Esophagus squamous epithelium (tissue), 5 donors: ENCODE measurements around the gene CACFD1. TPM values are rescaled to one million over a fixed set of nuclear protein-coding genes. Genes with fewer than 3 reads are reported as not detected.

Experiments
- DNase-seq: peaks from one replicate; lab custom pipeline; 2025; lab: John Stamatoyannopoulos, UW
- H3K27ac ChIP-seq, 4 donors: fragments of 200-600 bp; sonication (generic); one replicate each; pipeline ENCODE4 v1.5.1; 2016 to 2019; ENCODE audit warnings: mild to moderate bottlenecking in 1 of 4
- H3K27me3 ChIP-seq, 4 donors: fragments of 200-600 bp; sonication (generic); 1 replicate in 3 of 4; 2 replicates in 1 of 4; pipeline versions ENCODE4 v1.5.1 to v1.6.0; 2017 to 2021; ENCODE audit warnings: antibody characterized with exemption in 1 of 4
- H3K36me3 ChIP-seq, 3 donors: fragments of 200-600 bp; sonication (generic); one replicate each; pipeline ENCODE4 v1.5.1; 2016 to 2019
- H3K4me1 ChIP-seq, 3 donors: fragments of 200-600 bp; sonication (generic); one replicate each; pipeline ENCODE4 v1.5.1; 2017 to 2019
- H3K4me3 ChIP-seq, 4 donors: fragments of 200-600 bp; sonication (generic); 1 replicate in 3 of 4; 2 replicates in 1 of 4; pipeline ENCODE4 v1.5.1; 2016 to 2019; ENCODE audit warnings: mild to moderate bottlenecking in 2 of 4, moderate library complexity in 1 of 4
- H3K9me3 ChIP-seq, 3 donors: fragments of 200-600 bp; sonication (generic); one replicate each; pipeline ENCODE4 v1.5.1; 2016 to 2019
- CTCF ChIP-seq, 6 experiments: fragments of 450-650 bp in 4 of 6; fragments of 200-600 bp in 2 of 6; sonication (generic) in 2 of 6; IDR thresholded peaks; one replicate each; pipeline ENCODE4 v1.5.1; 2016 to 2019; ENCODE audit warnings: antibody characterized with exemption in 6 of 6, mild to moderate bottlenecking in 4 of 6, moderate library complexity in 4 of 6
- POLR2A ChIP-seq, 4 donors: fragments of 450-650 bp; IDR thresholded peaks; one replicate each; pipeline ENCODE4 v1.6.1; 2017; ENCODE audit warnings: antibody characterized with exemption in 4 of 4, mild to moderate bottlenecking in 4 of 4, moderate library complexity in 3 of 4
- WGBS, 2 donors: methylation state at CpG; one replicate each; pipeline ENCODE4 v1.1.5; 2018; 5-methylcytosine and 5-hydroxymethylcytosine counted together
- intact Hi-C: fragments of 100-400 bp; cut with DNase I; formaldehyde crosslinking; loops from one replicate; pipeline ENCODE4 v1.15.0; 2022
- total RNA-seq, 4 donors: library from RNA; depleted of rRNA; stranded (reverse); fragments of >200 nt; gene quantifications; one replicate each; pipeline ENCODE4 v1.1.0, GENCODE V29; 2016
- donor health status: DM: yes; HTN: yes; CAD: no.

Gene CACFD1
- total RNA-seq, 4 donors from 2014 or later = 5.9 to 13.7 (median 9.1) TPM

- TF ChIP-seq POLR2A (IDR thresholded peaks at IDR 0.05) = no peak
- TF ChIP-seq CTCF (IDR thresholded peaks at IDR 0.05) = no peak
- H3K27me3 ChIP-seq = peaks cover 0 to 51% (median 0%) of the 10 kb centered on the region in 4 donors
- intact Hi-C loops = loop anchor here (5.0 kb wide), 1 partner anchor 81 kb away; no protein-coding TSS in a partner anchor
Observed at GRCh38 chr9:133488686-133489252, 29.0 kb downstream of the CACFD1 start.

GRCh38 chr9:133489253-133490190 is 29.7 kb downstream of the CACFD1 start:
- Histone ChIP-seq H3K4me1 (peaks cover 12 to 46% (median 25%) of the 10 kb centered on the region in 3 donors), H3K36me3 (no peaks in the 10 kb centered on the region), H3K4me3 (no peak overlapping the region), H3K27me3 (peaks cover 0 to 49% (median 0%) of the 10 kb centered on the region in 4 donors), H3K27ac (no peak overlapping the region), H3K9me3 (no peaks in the 10 kb centered on the region)
- DNase-seq = no peak
- WGBS, 2 donors = 81 to 83% methylated on average over 11 to 16 of the region's 19 CpGs
- no peak for TF ChIP-seq POLR2A (IDR thresholded peaks at IDR 0.05)
- TF ChIP-seq CTCF (IDR thresholded peaks at IDR 0.05) = no peak
- intact Hi-C loops = loop anchor here (5.0 kb wide), 1 partner anchor 82 kb away; no protein-coding TSS in a partner anchor

More at GRCh38 chr9:133488686-133489252, 29.0 kb downstream of the CACFD1 start:
- no peaks in the 10 kb centered on the region for H3K36me3 ChIP-seq
- WGBS, 2 donors = 85 to 91% methylated on average over 13 to 14 of the region's 18 CpGs
- no peak overlapping the region for H3K27ac ChIP-seq
- no peaks in the 10 kb centered on the region for H3K9me3 ChIP-seq
- H3K4me3 ChIP-seq = no peak overlapping the region
- no peak for DNase-seq
- peaks cover 12 to 46% (median 25%) of the 10 kb centered on the region in 3 donors for H3K4me1 ChIP-seq

- DNase-seq = no peak
- intact Hi-C loops = no loop called here
- Histone ChIP-seq H3K4me1 (peaks cover 7 to 38% (median 25%) of the 10 kb centered on the region in 3 donors), H3K4me3 (no peak overlapping the region), H3K36me3 (no peaks in the 10 kb centered on the region), H3K9me3 (no peaks in the 10 kb centered on the region), H3K27me3 (peaks cover 0 to 42% (median 0%) of the 10 kb centered on the region in 4 donors), H3K27ac (no peak overlapping the region)
- WGBS, 2 donors = 100% methylated on average over 2 of the region's 13 CpGs; no CpG with 5 or more reads in 1 of the 2 donors
- TF ChIP-seq CTCF (IDR thresholded peaks at IDR 0.05) (no peak), POLR2A (IDR thresholded peaks at IDR 0.05) (no peak)
Observed at GRCh38 chr9:133490201-133490681, 30.5 kb downstream of the CACFD1 start.

GRCh38 chr9:133490865-133491655 is 31.3 kb downstream of the CACFD1 start:
- peaks cover 7 to 30% (median 22%) of the 10 kb centered on the region in 3 donors for H3K4me1 ChIP-seq
- peaks cover 0 to 34% (median 0%) of the 10 kb centered on the region in 4 donors for H3K27me3 ChIP-seq
- TF ChIP-seq CTCF (IDR thresholded peaks at IDR 0.05) = no peak
- no peak for TF ChIP-seq POLR2A (IDR thresholded peaks at IDR 0.05)
- WGBS, 2 donors = 65 to 82% methylated on average over 4 to 5 of the region's 12 CpGs
- H3K27ac ChIP-seq = peak overlapping the region in 2 of 4 donors; percentile 58 to 74
- no peak for DNase-seq
- no peak overlapping the region for H3K4me3 ChIP-seq
- H3K9me3 ChIP-seq = no peaks in the 10 kb centered on the region
- intact Hi-C loops = no loop called here
- H3K36me3 ChIP-seq = no peaks in the 10 kb centered on the region
